Measurements from ENCODE around the gene FBLN5.

- TF ChIP-seq CTCF (IDR thresholded peaks at IDR 0.05) (no peak), POLR2AphosphoS5 (IDR thresholded peaks at IDR 0.05; ENCODE audit: insufficient read depth in 1 of 2, low read depth in 1 of 2) (no peak)
Measured at GRCh38 chr14:91957876-91958313, 10.4 kb upstream of the FBLN5 start.

All from vagina (tissue), 2 donors.